GM12878 (cell line): ENCODE results near the gene THSD4.

Experiments
- ATF7 ChIP-seq: fragments of 450-650 bp; IDR thresholded peaks from 2 replicates; pipeline ENCODE4 v1.6.1; 2016; ENCODE audit warnings: low read depth, mild to moderate bottlenecking
- CBFB ChIP-seq: IDR thresholded peaks from 2 replicates; pipeline ENCODE4 v1.6.1; 2016; ENCODE audit warnings: antibody characterized with exemption, low read depth
- EGR1 ChIP-seq, 2 experiments: IDR thresholded peaks; 1 replicate in 1 of 2; 2 replicates in 1 of 2; pipeline ENCODE4 v1.6.1; 2011 to 2012; ENCODE audit warnings: low read depth in 2 of 2, low read length in 2 of 2, borderline replicate concordance in 1 of 2, mild to moderate bottlenecking in 1 of 2, moderate library complexity in 1 of 2
- GABPA ChIP-seq: IDR thresholded peaks from 2 replicates; pipeline ENCODE4 v1.6.1; 2014; ENCODE audit warnings: antibody characterized with exemption, low read depth, mild to moderate bottlenecking, inconsistent platforms
- MXI1 ChIP-seq: fragments of 150-350 bp; IDR thresholded peaks from 2 replicates; pipeline ENCODE4 v1.6.1; 2011; ENCODE audit warnings: low read depth, mild to moderate bottlenecking, inconsistent platforms, low read length, improper control_type of control experiment
- MYC ChIP-seq: IDR thresholded peaks from 2 replicates; pipeline ENCODE4 v1.6.1; 2011; ENCODE audit warnings: mild to moderate bottlenecking, low read length, moderate library complexity, inconsistent platforms; ENCODE audit not compliant: insufficient read depth, insufficient replicate concordance, insufficient read length, severe bottlenecking
- POLR2AphosphoS5 ChIP-seq: IDR thresholded peaks from 2 replicates; pipeline ENCODE4 v1.6.1; 2011; ENCODE audit warnings: mild to moderate bottlenecking, low read length, inconsistent platforms
- ZNF384 ChIP-seq: IDR thresholded peaks from 2 replicates; pipeline ENCODE4 v1.6.1; 2012; ENCODE audit warnings: low read depth, mild to moderate bottlenecking, low read length, improper control_type of control experiment, borderline replicate concordance
- TF ChIP-seq, protein P1 (sequence below): IDR thresholded peaks from 2 replicates; pipeline ENCODE4 v1.6.1; 2012; ENCODE audit warnings: improper control_type of control experiment, low read depth, low read length; ENCODE audit not compliant: insufficient replicate concordance
- TF ChIP-seq, protein P2 (sequence below), 3 experiments: IDR thresholded peaks in 2 of 3; conservative IDR thresholded peaks in 1 of 3; 2 replicates each; pipeline ENCODE4 v1.5.1; 2011; ENCODE audit warnings: low read depth in 3 of 3, low read length in 3 of 3, mild to moderate bottlenecking in 3 of 3, control low read depth in 2 of 3, moderate library complexity in 2 of 3, inconsistent platforms in 1 of 3, mixed read lengths in 1 of 3; ENCODE audit not compliant: control insufficient read depth in 2 of 3, insufficient read depth in 1 of 3; ENCODE audit errors: extremely low read depth in 1 of 3
- TF ChIP-seq, protein P3 (sequence below): fragments of 450-650 bp; IDR thresholded peaks from 2 replicates; pipeline ENCODE4 v1.6.1; 2016; ENCODE audit warnings: mild to moderate bottlenecking

DNA sequence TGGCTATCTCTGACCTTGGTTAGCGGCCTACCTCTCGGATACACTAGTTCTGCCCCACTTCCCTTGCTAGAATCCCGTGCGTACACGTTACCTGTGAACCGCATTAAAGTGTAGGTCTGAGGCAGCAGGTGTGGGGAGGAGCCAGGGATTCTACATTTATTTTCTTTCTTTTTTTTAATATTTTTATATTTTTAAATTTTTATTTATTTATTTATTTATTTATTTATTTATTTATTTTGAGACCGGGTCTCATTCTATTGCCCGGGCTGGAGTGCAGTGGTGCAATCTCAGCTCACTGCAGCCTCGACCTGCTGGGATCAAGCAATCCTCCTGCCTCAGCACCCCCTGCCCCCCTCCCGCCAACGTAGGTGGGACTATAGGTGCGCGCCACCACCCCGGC lies 634.2 kb downstream of the THSD4 start:
- TF ChIP-seq GABPA (no peak), ATF7 (no peak), EGR1 (IDR thresholded peaks at IDR 0.05; ENCODE audit: borderline replicate concordance in 1 of 2, low read depth in 2 of 2, low read length in 2 of 2) (no peak), POLR2AphosphoS5 (no peak), MXI1 (no peak), CBFB (no peak), MYC (no peak), ZNF384 (no peak)
- TF ChIP-seq, protein P1, sequence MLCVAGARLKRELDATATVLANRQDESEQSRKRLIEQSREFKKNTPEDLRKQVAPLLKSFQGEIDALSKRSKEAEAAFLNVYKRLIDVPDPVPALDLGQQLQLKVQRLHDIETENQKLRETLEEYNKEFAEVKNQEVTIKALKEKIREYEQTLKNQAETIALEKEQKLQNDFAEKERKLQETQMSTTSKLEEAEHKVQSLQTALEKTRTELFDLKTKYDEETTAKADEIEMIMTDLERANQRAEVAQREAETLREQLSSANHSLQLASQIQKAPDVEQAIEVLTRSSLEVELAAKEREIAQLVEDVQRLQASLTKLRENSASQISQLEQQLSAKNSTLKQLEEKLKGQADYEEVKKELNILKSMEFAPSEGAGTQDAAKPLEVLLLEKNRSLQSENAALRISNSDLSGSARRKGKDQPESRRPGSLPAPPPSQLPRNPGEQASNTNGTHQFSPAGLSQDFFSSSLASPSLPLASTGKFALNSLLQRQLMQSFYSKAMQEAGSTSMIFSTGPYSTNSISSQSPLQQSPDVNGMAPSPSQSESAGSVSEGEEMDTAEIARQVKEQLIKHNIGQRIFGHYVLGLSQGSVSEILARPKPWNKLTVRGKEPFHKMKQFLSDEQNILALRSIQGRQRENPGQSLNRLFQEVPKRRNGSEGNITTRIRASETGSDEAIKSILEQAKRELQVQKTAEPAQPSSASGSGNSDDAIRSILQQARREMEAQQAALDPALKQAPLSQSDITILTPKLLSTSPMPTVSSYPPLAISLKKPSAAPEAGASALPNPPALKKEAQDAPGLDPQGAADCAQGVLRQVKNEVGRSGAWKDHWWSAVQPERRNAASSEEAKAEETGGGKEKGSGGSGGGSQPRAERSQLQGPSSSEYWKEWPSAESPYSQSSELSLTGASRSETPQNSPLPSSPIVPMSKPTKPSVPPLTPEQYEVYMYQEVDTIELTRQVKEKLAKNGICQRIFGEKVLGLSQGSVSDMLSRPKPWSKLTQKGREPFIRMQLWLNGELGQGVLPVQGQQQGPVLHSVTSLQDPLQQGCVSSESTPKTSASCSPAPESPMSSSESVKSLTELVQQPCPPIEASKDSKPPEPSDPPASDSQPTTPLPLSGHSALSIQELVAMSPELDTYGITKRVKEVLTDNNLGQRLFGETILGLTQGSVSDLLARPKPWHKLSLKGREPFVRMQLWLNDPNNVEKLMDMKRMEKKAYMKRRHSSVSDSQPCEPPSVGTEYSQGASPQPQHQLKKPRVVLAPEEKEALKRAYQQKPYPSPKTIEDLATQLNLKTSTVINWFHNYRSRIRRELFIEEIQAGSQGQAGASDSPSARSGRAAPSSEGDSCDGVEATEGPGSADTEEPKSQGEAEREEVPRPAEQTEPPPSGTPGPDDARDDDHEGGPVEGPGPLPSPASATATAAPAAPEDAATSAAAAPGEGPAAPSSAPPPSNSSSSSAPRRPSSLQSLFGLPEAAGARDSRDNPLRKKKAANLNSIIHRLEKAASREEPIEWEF: no peak
- TF ChIP-seq, protein P2, sequence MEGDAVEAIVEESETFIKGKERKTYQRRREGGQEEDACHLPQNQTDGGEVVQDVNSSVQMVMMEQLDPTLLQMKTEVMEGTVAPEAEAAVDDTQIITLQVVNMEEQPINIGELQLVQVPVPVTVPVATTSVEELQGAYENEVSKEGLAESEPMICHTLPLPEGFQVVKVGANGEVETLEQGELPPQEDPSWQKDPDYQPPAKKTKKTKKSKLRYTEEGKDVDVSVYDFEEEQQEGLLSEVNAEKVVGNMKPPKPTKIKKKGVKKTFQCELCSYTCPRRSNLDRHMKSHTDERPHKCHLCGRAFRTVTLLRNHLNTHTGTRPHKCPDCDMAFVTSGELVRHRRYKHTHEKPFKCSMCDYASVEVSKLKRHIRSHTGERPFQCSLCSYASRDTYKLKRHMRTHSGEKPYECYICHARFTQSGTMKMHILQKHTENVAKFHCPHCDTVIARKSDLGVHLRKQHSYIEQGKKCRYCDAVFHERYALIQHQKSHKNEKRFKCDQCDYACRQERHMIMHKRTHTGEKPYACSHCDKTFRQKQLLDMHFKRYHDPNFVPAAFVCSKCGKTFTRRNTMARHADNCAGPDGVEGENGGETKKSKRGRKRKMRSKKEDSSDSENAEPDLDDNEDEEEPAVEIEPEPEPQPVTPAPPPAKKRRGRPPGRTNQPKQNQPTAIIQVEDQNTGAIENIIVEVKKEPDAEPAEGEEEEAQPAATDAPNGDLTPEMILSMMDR (IDR thresholded peaks at IDR 0.05 in 2 of 3, conservative IDR thresholded peaks at IDR 0.05 in 1 of 3; ENCODE audit: control insufficient read depth in 2 of 3, extremely low read depth in 1 of 3, insufficient read depth in 1 of 3, low read depth in 3 of 3, low read length in 3 of 3): no peak
- TF ChIP-seq, protein P3, sequence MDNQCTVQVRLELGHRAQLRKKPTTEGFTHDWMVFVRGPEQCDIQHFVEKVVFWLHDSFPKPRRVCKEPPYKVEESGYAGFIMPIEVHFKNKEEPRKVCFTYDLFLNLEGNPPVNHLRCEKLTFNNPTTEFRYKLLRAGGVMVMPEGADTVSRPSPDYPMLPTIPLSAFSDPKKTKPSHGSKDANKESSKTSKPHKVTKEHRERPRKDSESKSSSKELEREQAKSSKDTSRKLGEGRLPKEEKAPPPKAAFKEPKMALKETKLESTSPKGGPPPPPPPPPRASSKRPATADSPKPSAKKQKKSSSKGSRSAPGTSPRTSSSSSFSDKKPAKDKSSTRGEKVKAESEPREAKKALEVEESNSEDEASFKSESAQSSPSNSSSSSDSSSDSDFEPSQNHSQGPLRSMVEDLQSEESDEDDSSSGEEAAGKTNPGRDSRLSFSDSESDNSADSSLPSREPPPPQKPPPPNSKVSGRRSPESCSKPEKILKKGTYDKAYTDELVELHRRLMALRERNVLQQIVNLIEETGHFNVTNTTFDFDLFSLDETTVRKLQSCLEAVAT: no peak
